H1 (cell line): ENCODE results near the gene PTPRG. TPM values are rescaled to one million over a fixed set of nuclear protein-coding genes. Genes with fewer than 3 reads are reported as not detected.

Experiments
- SP1 ChIP-seq: IDR thresholded peaks from 2 replicates; pipeline ENCODE4 v1.6.1; 2011; ENCODE audit warnings: low read depth, low read length
- TBP ChIP-seq: IDR thresholded peaks from 2 replicates; pipeline ENCODE4 v1.6.1; 2011; ENCODE audit warnings: low read depth, low read length, improper control_type of control experiment
- polyA plus RNA-seq, 7 experiments: library from polyadenylated mRNA; depleted of rRNA in 3 of 7; stranded (reverse) in 5 of 7; unstranded in 2 of 7; fragments of >200 nt in 5 of 7; fragments of 200-250 nt in 2 of 7; gene quantifications; 1 replicate in 5 of 7; 2 replicates in 1 of 7; 4 replicates in 1 of 7; pipeline versions ENCODE4 v1.2.1 to v1.2.3, GENCODE V29; 2011 to 2013; ENCODE audit warnings: missing spikeins in 2 of 7, mixed read lengths in 2 of 7
- total RNA-seq: library from RNA; stranded (reverse); fragmentation: NEBNext Ultra II Directional; extraction: Animal tissue kit (Norgen Biotek cat#: 25700); gene quantifications from 2 replicates; pipeline ENCODE4 v1.2.1, GENCODE V29; 2021
- TF ChIP-seq, protein P1 (sequence below): IDR thresholded peaks from 2 replicates; pipeline ENCODE4 v1.6.1; 2012; ENCODE audit warnings: inconsistent platforms

PTPRG gene
- total and polyA plus RNA-seq, 2 of the 8 experiments (the other 6 are each of a cell fraction or from before 2014, with no cell fraction given): 23.3 to 96.2 TPM

DNA sequence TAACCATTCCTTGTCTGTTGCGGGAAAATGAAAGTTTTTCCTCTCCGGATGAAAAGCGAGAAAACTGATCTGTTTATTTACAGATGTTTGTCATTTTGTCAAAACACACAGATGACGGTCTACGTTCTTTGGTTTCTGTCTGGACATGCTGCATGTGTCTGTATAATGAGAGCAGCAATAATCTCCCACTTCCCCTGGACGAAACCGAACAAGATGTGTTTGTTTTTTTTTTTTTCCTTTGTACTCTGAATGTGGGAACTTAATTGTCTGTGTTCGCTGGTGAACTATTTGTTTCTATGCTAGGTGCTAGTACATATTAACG is 33.6 kb downstream of the PTPRG start (continued):
- TF ChIP-seq, protein P1, sequence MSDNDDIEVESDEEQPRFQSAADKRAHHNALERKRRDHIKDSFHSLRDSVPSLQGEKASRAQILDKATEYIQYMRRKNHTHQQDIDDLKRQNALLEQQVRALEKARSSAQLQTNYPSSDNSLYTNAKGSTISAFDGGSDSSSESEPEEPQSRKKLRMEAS: no peak
- TF ChIP-seq SP1 (no peak), TBP (no peak)
